GM23248 (cell line): ENCODE measurements around the gene STRIP2.
"Not testable (repeated sequence)": the region's sequence is repeated elsewhere in the genome, so short reads cannot be mapped to it uniquely, and the experiment has no call there.

ENCODE experiments used
- EZH2 ChIP-seq: fragments of 200-600 bp; sonication (generic); IDR thresholded peaks from 2 replicates; pipeline ENCODE4 v1.6.1; 2018; ENCODE audit warnings: antibody characterized with exemption, mild to moderate bottlenecking; ENCODE audit not compliant: insufficient read depth, poor library complexity, severe bottlenecking
- EZH2phosphoT487 ChIP-seq: fragments of 200-600 bp; sonication (generic); IDR thresholded peaks from 2 replicates; pipeline ENCODE4 v1.6.1; 2018; ENCODE audit warnings: antibody characterized with exemption, moderate library complexity, mild to moderate bottlenecking, low read depth; ENCODE audit not compliant: insufficient read depth

DNA sequence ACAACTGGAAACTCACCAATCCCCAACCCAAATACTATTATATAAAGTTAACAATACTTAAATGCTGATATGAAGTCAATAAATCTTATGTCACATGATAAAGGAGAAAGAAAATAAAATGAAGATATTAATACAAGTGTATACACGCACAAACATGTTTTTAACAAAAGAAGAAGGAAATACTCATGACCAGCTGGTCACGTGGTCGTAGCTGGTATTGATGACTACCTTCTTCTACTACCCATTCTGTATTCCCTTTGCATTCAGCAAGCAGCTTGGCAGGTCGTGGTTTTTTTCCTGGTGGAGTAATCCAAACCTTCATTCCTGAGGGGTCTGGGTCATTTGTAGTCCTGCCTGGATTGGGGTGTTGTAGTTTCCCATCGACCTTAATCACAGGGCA lies 10.5 kb downstream of the STRIP2 start:
- TF ChIP-seq EZH2phosphoT487, EZH2: not testable (repeated sequence)
